Gastroesophageal sphincter (tissue), 3 donors: Measurements from ENCODE around the gene DENND1B.

Experiments used
- EP300 ChIP-seq: sonication (generic); formaldehyde crosslinking; IDR thresholded peaks from one replicate; pipeline ENCODE4 v1.6.1; 2017; ENCODE audit warnings: antibody characterized with exemption, mild to moderate bottlenecking
- POLR2A ChIP-seq, 2 donors: fragments of 450-650 bp; IDR thresholded peaks; one replicate each; pipeline ENCODE4 v1.6.1; 2017; ENCODE audit warnings: antibody characterized with exemption in 2 of 2, mild to moderate bottlenecking in 2 of 2, moderate library complexity in 1 of 2
- POLR2AphosphoS5 ChIP-seq: sonication (generic); formaldehyde crosslinking; IDR thresholded peaks from one replicate; pipeline ENCODE4 v1.6.1; 2017; ENCODE audit warnings: antibody characterized with exemption
- TF ChIP-seq, protein P1 (sequence below), 4 experiments: fragments of 200-600 bp in 2 of 4; fragments of 450-650 bp in 2 of 4; sonication (generic) in 1 of 4; IDR thresholded peaks; one replicate each; pipeline ENCODE4 v1.5.1; 2017 to 2019; ENCODE audit warnings: antibody characterized with exemption in 4 of 4, mild to moderate bottlenecking in 2 of 4, moderate library complexity in 2 of 4

DNA sequence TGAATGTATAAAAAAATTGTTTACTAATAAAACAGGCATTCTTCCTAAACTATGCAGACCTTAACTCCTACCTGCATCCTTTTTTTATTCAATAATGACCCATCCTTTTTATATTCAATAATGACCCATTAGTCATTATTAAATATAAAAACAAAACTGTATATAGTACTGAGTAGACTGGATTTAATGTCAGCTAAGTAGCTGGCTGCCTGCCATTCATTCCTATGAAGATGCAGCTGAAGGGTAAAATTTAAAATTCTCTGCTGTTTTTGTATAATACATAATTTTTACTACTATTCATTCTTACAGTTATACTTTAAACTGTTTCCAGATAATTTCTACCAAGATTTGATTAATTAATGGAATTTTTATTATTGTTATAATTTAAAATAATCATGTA lies 79.3 kb downstream of the DENND1B start:
- TF ChIP-seq, protein P1, sequence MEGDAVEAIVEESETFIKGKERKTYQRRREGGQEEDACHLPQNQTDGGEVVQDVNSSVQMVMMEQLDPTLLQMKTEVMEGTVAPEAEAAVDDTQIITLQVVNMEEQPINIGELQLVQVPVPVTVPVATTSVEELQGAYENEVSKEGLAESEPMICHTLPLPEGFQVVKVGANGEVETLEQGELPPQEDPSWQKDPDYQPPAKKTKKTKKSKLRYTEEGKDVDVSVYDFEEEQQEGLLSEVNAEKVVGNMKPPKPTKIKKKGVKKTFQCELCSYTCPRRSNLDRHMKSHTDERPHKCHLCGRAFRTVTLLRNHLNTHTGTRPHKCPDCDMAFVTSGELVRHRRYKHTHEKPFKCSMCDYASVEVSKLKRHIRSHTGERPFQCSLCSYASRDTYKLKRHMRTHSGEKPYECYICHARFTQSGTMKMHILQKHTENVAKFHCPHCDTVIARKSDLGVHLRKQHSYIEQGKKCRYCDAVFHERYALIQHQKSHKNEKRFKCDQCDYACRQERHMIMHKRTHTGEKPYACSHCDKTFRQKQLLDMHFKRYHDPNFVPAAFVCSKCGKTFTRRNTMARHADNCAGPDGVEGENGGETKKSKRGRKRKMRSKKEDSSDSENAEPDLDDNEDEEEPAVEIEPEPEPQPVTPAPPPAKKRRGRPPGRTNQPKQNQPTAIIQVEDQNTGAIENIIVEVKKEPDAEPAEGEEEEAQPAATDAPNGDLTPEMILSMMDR (IDR thresholded peaks at IDR 0.05) = no peak
- no peak for TF ChIP-seq EP300
- no peak for TF ChIP-seq POLR2A (IDR thresholded peaks at IDR 0.05)
- no peak for TF ChIP-seq POLR2AphosphoS5
